Activated T-cell treated with anti-CD3 and anti-CD28 coated beads, Interleukin-2, amount 50 U/mL, for 24 hours (primary cell): Measurements from ENCODE around the gene GUCY1B1.

Experiments used
- DNase-seq: peaks from one replicate; pipeline ENCODE4 v3.0.0-alpha.2; 2020
- H3K27ac Mint-ChIP-seq: 2 replicates; pipeline ENCODE4 v1.8.0; 2020; ENCODE audit warnings: mild to moderate bottlenecking, mixed read lengths
- H3K27me3 Mint-ChIP-seq: 2 replicates; pipeline ENCODE4 v1.8.0; 2020; ENCODE audit warnings: mixed read lengths
- H3K36me3 Mint-ChIP-seq: 2 replicates; pipeline ENCODE4 v1.8.0; 2020; ENCODE audit warnings: low read depth, mixed read lengths
- H3K4me1 Mint-ChIP-seq: 2 replicates; pipeline ENCODE4 v1.8.0; 2020; ENCODE audit warnings: low read depth, mixed read lengths
- H3K4me3 Mint-ChIP-seq: 2 replicates; pipeline ENCODE4 v1.8.0; 2020; ENCODE audit warnings: mild to moderate bottlenecking, moderate library complexity, mixed read lengths
- H3K9me3 Mint-ChIP-seq: 2 replicates; pipeline ENCODE4 v1.8.0; 2020; ENCODE audit warnings: mixed read lengths

GUCY1B1 gene

GRCh38 chr4:155849042-155849441, 90.2 kb downstream of the GUCY1B1 start:
- H3K4me1 Mint-ChIP-seq = no peaks in the 10 kb centered on the region
- no peaks in the 10 kb centered on the region for H3K9me3 Mint-ChIP-seq
- DNase-seq = no peak
- peaks cover 2% of the 10 kb centered on the region for H3K27me3 Mint-ChIP-seq
- H3K36me3 Mint-ChIP-seq = no peaks in the 10 kb centered on the region
- H3K4me3 Mint-ChIP-seq = no peak overlapping the region
- H3K27ac Mint-ChIP-seq = no peak overlapping the region

- Mint-ChIP-seq H3K9me3 (no peaks in the 10 kb centered on the region), H3K4me3 (no peak overlapping the region), H3K27me3 (peaks cover 4% of the 10 kb centered on the region), H3K4me1 (no peaks in the 10 kb centered on the region), H3K36me3 (no peaks in the 10 kb centered on the region), H3K27ac (no peak overlapping the region)
- DNase-seq = no peak
These were observed 94.4 kb downstream of the GUCY1B1 start for GRCh38 chr4:155853189-155853588.

- Mint-ChIP-seq H3K4me1 (no peaks in the 10 kb centered on the region), H3K4me3 (no peak overlapping the region), H3K27ac (no peak overlapping the region), H3K36me3 (no peaks in the 10 kb centered on the region), H3K9me3 (no peaks in the 10 kb centered on the region), H3K27me3 (peaks cover 4% of the 10 kb centered on the region)
- no peak for DNase-seq
These were observed 95.9 kb downstream of the GUCY1B1 start for GRCh38 chr4:155854582-155855226.

- H3K27me3 Mint-ChIP-seq = peaks cover 4% of the 10 kb centered on the region
- no peaks in the 10 kb centered on the region for H3K9me3 Mint-ChIP-seq
These were observed 97.1 kb downstream of the GUCY1B1 start for GRCh38 chr4:155855897-155856296.

More at GRCh38 chr4:155855897-155856296, 97.1 kb downstream of the GUCY1B1 start:
- H3K27ac Mint-ChIP-seq = no peak overlapping the region
- no peaks in the 10 kb centered on the region for H3K36me3 Mint-ChIP-seq
- no peak overlapping the region for H3K4me3 Mint-ChIP-seq
- no peak for DNase-seq
- H3K4me1 Mint-ChIP-seq = no peaks in the 10 kb centered on the region
